GM10248 (cell line): ENCODE results near the gene TEX35.

ENCODE experiments used
- CTCF ChIA-PET: fragments of 300-600 bp; sonication (Branson Sonifier 250); formaldehyde crosslinking; extraction: SDS; loops from one replicate; lab custom pipeline; 2021; ENCODE audit warnings: antibody characterized with exemption; lab: Yijun Ruan, JAX
- POLR2A ChIA-PET: fragments of 350-650 bp; sonication (Branson Sonifier 250); formaldehyde crosslinking; extraction: SDS; loops from one replicate; lab custom pipeline; 2020; ENCODE audit warnings: antibody characterized with exemption; lab: Yijun Ruan, JAX
- DNase-seq: peaks from one replicate; pipeline ENCODE4 v3.0.0; 2012; ENCODE audit errors: extremely low spot score
- CTCF ChIP-seq: IDR thresholded peaks from 2 replicates; pipeline ENCODE4 v1.5.1; 2012; ENCODE audit warnings: mild to moderate bottlenecking, low read depth; ENCODE audit errors: extremely low read depth, missing control alignments, control extremely low read depth

Gene TEX35

GRCh38 chr1:178512566-178513277, at the start of gene TEX35:
TEX35 (plus strand) TSS chr1:178513109; CDS start chr1:178513189, 80 bp downstream.
- ChIA-PET CTCF (interaction anchor here (1.3 to 5.3 kb wide), 2 partner anchors 11 to 19 kb away, joined by 3 to 27 read pairs; no protein-coding TSS in a partner anchor), POLR2A (no interaction called here)
- no peak for TF ChIP-seq CTCF
- DNase-seq = no peak

- no peak for DNase-seq
- no peak for TF ChIP-seq CTCF
- ChIA-PET CTCF (interaction anchor here (1.4 kb wide), 1 partner anchor 12 kb away, joined by 5 read pairs; no protein-coding TSS in a partner anchor), POLR2A (no interaction called here)
Measured at GRCh38 chr1:178464141-178464540, 48.8 kb upstream of the TEX35 start.

DNA sequence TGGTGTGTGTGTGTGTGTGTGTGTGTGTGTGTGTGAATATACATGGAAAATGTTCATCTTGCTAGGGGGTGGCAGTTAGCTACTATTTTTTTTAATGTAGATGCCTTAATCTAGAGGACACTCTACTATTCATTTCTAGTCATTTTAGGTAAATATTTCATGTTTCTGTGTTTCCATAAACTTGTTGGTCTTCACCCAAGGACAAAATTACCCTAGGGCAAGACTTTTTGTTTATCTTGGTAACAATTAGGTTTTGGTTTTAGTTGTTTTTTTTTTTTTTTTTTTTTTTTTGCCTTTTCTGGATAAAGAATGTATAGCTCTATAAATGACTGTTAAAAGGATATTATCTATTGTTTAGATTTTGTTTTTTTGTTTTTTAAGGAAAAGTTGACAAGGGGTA, 48.3 kb upstream of the TEX35 start:
- ChIA-PET POLR2A (no interaction called here), CTCF (interaction anchor here (1.4 kb wide), 1 partner anchor 11 kb away, joined by 5 read pairs; no protein-coding TSS in a partner anchor)
- no peak for TF ChIP-seq CTCF
- no peak for DNase-seq

DNA sequence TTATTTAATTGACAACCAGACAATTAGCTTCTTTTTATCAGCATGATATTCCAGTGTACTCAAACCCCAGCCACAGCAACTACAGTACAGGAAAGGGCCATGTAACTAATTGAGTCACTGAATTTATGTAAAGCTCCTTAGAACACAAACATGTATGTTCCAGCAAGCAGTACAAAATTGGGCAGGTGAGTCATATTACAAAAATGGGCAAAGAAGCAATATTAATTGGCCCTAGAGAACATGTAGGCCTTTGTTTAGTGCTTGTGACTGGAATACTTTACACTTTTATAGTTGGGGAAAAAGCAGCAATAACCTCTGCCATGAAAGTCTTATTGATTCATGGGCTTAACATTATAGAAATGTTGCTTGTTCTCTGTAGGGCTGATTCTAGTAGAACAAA, 47.9 kb upstream of the TEX35 start:
- ChIA-PET POLR2A (no interaction called here), CTCF (interaction anchor here (1.4 kb wide), 1 partner anchor 11 kb away, joined by 5 read pairs; no protein-coding TSS in a partner anchor)
- no peak for DNase-seq
- TF ChIP-seq CTCF = no peak

- ChIA-PET POLR2A (no interaction called here), CTCF (interaction anchor here (1.6 kb wide), 1 partner anchor 157 kb away, joined by 3 read pairs; no protein-coding TSS in a partner anchor)
- DNase-seq = no peak
Measured at GRCh38 chr1:178467837-178468236, 45.1 kb upstream of the TEX35 start.

DNA sequence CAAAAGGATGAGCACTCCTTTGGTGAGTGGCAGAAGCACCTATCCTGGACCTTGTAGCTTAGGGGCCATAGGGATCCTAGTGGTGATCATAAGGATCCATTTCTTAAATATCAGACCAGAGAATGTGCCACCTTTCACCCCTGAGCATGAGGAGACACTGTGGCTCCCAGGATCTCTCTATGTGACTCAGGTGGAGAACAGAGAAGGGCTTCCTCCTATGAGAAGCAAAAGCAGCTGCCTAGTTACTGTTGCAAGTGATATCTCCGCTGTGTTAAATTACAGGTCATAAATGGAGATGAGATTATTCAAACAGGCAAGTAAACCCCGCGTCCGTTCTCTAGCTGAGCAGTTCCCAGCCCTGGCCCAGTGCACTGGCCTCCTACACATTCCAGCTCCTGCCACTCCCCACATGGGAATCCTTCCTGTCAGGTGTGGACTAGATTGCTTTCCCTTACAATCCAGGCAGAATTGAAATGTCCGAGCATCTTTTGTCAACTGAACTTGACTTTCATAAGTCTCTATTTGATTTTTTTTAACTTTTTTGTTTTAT, 42.4 kb upstream of the TEX35 start:
- no peak for TF ChIP-seq CTCF
- no peak for DNase-seq
- ChIA-PET CTCF (interaction anchor here (2.0 kb wide), 1 partner anchor 30 kb away, joined by 6 read pairs; no protein-coding TSS in a partner anchor), POLR2A (no interaction called here)

More at GRCh38 chr1:178467837-178468236, 45.1 kb upstream of the TEX35 start:
- no peak for TF ChIP-seq CTCF
